ENCODE data around the gene PPP1R7. TPM values are rescaled to one million over a fixed set of nuclear protein-coding genes. Genes with fewer than 3 reads are reported as not detected.

Gene PPP1R7
- total RNA-seq, 2 donors from 2014 or later, result 89.1 to 97.8 TPM

GRCh38 chr2:241177526-241178334 lies 27.5 kb downstream of the PPP1R7 start:
- no peak for ATAC-seq (replicated peaks in 1 of 2)
- no peaks in the 10 kb centered on the region for H3K27me3 Mint-ChIP-seq (ENCODE audit: low read depth)
- no peak overlapping the region for H3K4me3 Mint-ChIP-seq
- no peak overlapping the region for H3K27ac Mint-ChIP-seq
- H3K4me1 Mint-ChIP-seq (ENCODE audit: low read depth), result peaks cover 16% of the 10 kb centered on the region
- no peaks in the 10 kb centered on the region for H3K9me3 Mint-ChIP-seq
- no peak for DNase-seq
- H3K36me3 Mint-ChIP-seq (ENCODE audit: insufficient read depth in 2 of 2), result peaks cover 5 to 10% of the 10 kb centered on the region in 2 donors

DNA sequence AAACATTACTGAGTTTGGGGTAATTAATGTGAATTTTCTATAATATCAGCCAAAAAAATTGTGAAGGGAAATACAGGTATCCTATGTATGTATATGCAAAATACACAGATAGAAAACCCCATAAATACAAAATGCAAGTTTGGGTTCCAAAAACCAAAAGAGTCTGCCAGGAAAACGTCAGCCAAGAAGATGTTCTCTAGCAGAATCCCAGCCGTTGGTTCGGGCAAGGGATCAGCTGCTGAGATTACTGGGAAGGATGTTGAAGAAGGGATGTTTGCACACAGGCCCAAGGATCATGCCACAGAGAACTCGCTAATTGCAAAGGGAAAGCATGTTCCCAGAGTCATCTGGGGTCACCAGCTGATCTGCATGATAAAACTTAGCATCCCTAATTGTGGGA lies 28.7 kb downstream of the PPP1R7 start:
- DNase-seq (no peak), ATAC-seq (replicated peaks in 1 of 2) (no peak)

GRCh38 chr2:241179899-241180298 lies 29.6 kb downstream of the PPP1R7 start:
- Mint-ChIP-seq H3K4me1 (ENCODE audit: low read depth) (peaks cover 16% of the 10 kb centered on the region), H3K36me3 (ENCODE audit: insufficient read depth in 2 of 2) (peaks cover 3 to 4% of the 10 kb centered on the region in 2 donors), H3K27ac (peak overlapping the region; percentile 58), H3K4me3 (peak overlapping the region in 1 of 2 donors; percentile 21), H3K27me3 (ENCODE audit: low read depth) (no peaks in the 10 kb centered on the region), H3K9me3 (no peaks in the 10 kb centered on the region)
- ATAC-seq (replicated peaks in 1 of 2) (peak; percentile 87 to 93), DNase-seq (peak; percentile 36 to 48)

More for the DNA sequence above, 28.7 kb downstream of the PPP1R7 start:
- no peaks in the 10 kb centered on the region for H3K9me3 Mint-ChIP-seq
- no peak overlapping the region for H3K4me3 Mint-ChIP-seq
- no peak overlapping the region for H3K27ac Mint-ChIP-seq
- peaks cover 4 to 5% of the 10 kb centered on the region in 2 donors for H3K36me3 Mint-ChIP-seq (ENCODE audit: insufficient read depth in 2 of 2)
- H3K4me1 Mint-ChIP-seq (ENCODE audit: low read depth), result peaks cover 16% of the 10 kb centered on the region
- no peaks in the 10 kb centered on the region for H3K27me3 Mint-ChIP-seq (ENCODE audit: low read depth)

GRCh38 chr2:241180495-241180894 lies 30.2 kb downstream of the PPP1R7 start:
- Mint-ChIP-seq H3K4me1 (ENCODE audit: low read depth) (peaks cover 16% of the 10 kb centered on the region), H3K4me3 (no peak overlapping the region), H3K27ac (no peak overlapping the region), H3K9me3 (no peaks in the 10 kb centered on the region), H3K27me3 (ENCODE audit: low read depth) (no peaks in the 10 kb centered on the region), H3K36me3 (ENCODE audit: insufficient read depth in 2 of 2) (no peaks in the 10 kb centered on the region)
- DNase-seq (no peak), ATAC-seq (replicated peaks in 1 of 2) (peak in 1 of 2 donors; percentile 5)

DNA sequence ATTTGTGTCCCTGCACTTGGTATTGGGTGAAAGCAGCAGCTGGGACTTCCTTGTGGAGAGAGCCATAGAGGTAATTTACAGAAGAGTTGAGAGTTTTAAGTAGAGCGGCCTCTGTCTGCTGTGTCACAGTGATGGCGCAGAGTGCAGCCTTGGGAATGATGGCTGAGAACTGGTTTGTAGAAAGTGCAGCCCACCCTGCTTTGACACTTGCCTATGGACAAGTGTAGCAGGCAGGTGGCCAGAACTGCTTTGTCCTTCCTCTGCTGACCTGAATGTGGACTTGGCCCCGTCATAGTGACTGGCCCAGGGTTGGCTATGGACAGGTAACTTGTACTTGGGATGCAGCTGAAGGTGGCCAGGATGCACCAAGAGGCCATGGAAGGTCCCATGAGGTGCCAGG lies 31.9 kb downstream of the PPP1R7 start:
- peaks cover 16% of the 10 kb centered on the region for H3K4me1 Mint-ChIP-seq (ENCODE audit: low read depth)
- no peak for DNase-seq
- H3K36me3 Mint-ChIP-seq (ENCODE audit: insufficient read depth in 2 of 2), result no peaks in the 10 kb centered on the region
- no peak for ATAC-seq (replicated peaks in 1 of 2)
- no peak overlapping the region for H3K27ac Mint-ChIP-seq
- no peak overlapping the region for H3K4me3 Mint-ChIP-seq
- no peaks in the 10 kb centered on the region for H3K27me3 Mint-ChIP-seq (ENCODE audit: low read depth)
- no peaks in the 10 kb centered on the region for H3K9me3 Mint-ChIP-seq

GRCh38 chr2:241182531-241183133 lies 32.4 kb downstream of the PPP1R7 start:
- Mint-ChIP-seq H3K4me3 (no peak overlapping the region), H3K4me1 (ENCODE audit: low read depth) (peaks cover 16% of the 10 kb centered on the region), H3K27me3 (ENCODE audit: low read depth) (no peaks in the 10 kb centered on the region), H3K27ac (no peak overlapping the region), H3K9me3 (no peaks in the 10 kb centered on the region), H3K36me3 (ENCODE audit: insufficient read depth in 2 of 2) (no peaks in the 10 kb centered on the region)
- ATAC-seq (replicated peaks in 1 of 2) (no peak), DNase-seq (no peak)

DNA sequence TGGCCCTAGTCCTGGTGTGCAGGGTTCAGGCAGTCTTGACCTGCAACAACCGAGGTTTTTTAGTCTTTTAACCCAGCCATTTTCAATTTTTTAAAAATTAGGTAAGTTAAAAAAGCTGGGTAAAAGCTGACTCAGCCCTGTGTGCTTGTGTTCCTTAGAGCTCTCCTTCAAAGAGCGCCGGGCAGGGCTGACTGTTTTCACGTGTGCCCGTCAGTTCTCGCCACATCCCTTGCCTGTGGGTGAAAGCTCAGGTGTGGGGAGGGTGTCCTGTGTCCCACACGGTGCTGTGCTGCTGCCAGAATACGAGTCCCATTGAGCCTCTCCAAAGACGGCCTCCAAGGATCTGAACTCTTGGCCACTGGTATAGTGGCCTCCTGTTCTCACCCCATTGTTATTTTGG lies 33.0 kb downstream of the PPP1R7 start:
- H3K36me3 Mint-ChIP-seq (ENCODE audit: insufficient read depth in 2 of 2), result no peaks in the 10 kb centered on the region
- peaks cover 16% of the 10 kb centered on the region for H3K4me1 Mint-ChIP-seq (ENCODE audit: low read depth)
- no peak overlapping the region for H3K27ac Mint-ChIP-seq
- DNase-seq (no peak), ATAC-seq (replicated peaks in 1 of 2) (no peak)
- H3K27me3 Mint-ChIP-seq (ENCODE audit: low read depth), result no peaks in the 10 kb centered on the region
- H3K9me3 Mint-ChIP-seq, result no peaks in the 10 kb centered on the region
- no peak overlapping the region for H3K4me3 Mint-ChIP-seq

- no peak for DNase-seq
- Mint-ChIP-seq H3K4me3 (no peak overlapping the region), H3K9me3 (no peaks in the 10 kb centered on the region), H3K27ac (no peak overlapping the region), H3K4me1 (ENCODE audit: low read depth) (peaks cover 6% of the 10 kb centered on the region), H3K27me3 (ENCODE audit: low read depth) (no peaks in the 10 kb centered on the region), H3K36me3 (ENCODE audit: insufficient read depth in 2 of 2) (no peaks in the 10 kb centered on the region)
- ATAC-seq (replicated peaks in 1 of 2), result no peak
Measured at GRCh38 chr2:241184901-241185300, 34.6 kb downstream of the PPP1R7 start.

DNA sequence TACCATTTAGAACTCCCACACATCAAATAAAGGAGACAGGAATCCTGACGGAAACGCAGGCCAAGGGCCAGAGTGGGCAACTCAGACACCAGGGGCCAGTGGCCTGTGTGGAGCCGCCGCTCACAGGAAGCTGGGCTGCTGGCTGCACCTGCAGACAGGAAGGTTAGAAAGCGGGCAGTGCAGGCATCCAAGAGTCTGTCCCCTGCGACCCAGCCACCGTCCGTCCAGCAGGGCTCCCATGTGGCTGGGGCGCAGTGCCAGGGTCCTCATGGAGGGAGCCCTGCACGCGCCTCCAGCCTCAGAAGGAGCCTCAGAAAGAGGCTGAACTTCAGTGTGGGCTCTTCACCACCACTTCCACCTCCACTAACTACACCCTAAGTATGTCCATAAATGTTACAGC lies 35.7 kb downstream of the PPP1R7 start:
- Mint-ChIP-seq H3K4me3 (no peak overlapping the region), H3K36me3 (ENCODE audit: insufficient read depth in 2 of 2) (no peaks in the 10 kb centered on the region), H3K27me3 (ENCODE audit: low read depth) (no peaks in the 10 kb centered on the region), H3K4me1 (ENCODE audit: low read depth) (no peaks in the 10 kb centered on the region), H3K27ac (no peak overlapping the region), H3K9me3 (no peaks in the 10 kb centered on the region)
- ATAC-seq (replicated peaks in 1 of 2), result no peak
- no peak for DNase-seq

DNA sequence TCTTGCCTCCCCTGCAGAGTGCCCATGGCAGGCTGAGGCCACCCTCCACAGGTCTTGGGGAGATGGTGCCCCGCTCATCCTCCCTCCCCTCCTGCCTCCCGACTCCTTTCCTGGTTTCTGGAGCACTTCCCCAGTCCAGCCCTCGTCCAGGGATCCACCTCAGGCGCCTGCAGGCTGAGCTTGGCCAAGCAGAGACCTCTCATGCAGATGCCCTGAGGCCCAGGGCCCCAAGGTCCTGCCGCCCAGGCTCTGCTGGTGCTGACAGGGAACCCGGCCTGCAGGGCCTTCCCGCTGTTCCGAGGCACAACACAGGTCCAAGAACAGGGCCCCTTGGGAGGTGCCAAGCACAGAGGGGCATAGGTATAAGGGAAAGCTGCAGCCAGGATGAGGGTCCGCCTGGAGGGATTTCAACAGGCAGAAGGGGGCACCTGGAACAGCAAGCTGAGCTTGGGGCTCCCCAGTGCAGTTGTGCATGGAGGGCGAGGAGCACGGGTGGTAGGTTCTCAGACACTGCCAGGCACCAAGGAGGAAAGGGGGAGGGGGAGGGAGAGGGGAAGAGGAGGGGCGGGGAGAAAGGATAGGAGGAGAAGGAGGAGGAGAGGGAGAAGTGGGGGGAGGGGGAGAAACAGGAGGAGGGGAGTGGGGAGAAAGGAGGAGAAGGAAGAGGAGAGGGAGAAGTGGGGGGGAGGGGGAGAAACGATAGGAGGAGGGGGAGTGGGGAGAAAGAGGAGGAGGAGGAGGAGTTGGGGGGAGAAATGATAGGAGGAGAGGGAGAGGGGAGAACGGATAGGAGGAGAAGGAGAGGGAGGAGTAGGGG lies 37.0 kb downstream of the PPP1R7 start:
- Mint-ChIP-seq H3K9me3 (no peaks in the 10 kb centered on the region), H3K4me1 (ENCODE audit: low read depth) (no peaks in the 10 kb centered on the region), H3K27me3 (ENCODE audit: low read depth) (no peaks in the 10 kb centered on the region), H3K27ac (no peak overlapping the region), H3K4me3 (no peak overlapping the region), H3K36me3 (ENCODE audit: insufficient read depth in 2 of 2) (no peaks in the 10 kb centered on the region)
- DNase-seq (no peak), ATAC-seq (replicated peaks in 1 of 2) (no peak)

DNA sequence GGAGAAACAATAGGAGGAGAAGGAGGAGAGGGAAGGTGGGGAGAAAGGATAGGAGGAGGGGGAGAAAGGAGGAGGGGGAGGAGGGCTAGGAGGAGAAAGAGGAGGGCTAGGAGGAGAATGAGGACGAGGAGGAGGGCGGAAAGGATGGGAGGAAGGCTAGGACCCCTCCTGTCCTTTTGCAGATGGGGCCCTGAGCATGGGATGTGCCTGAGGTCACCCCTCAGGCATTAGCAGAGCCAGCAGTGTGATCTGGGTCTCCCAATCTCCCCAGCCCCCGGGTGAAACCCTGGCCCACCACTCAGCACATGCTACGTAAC lies 37.6 kb downstream of the PPP1R7 start:
- ATAC-seq (replicated peaks in 1 of 2) (no peak), DNase-seq (no peak)
- H3K27me3 Mint-ChIP-seq (ENCODE audit: low read depth), result no peaks in the 10 kb centered on the region
- H3K27ac Mint-ChIP-seq, result no peak overlapping the region
- no peak overlapping the region for H3K4me3 Mint-ChIP-seq
- no peaks in the 10 kb centered on the region for H3K4me1 Mint-ChIP-seq (ENCODE audit: low read depth)
- no peaks in the 10 kb centered on the region for H3K9me3 Mint-ChIP-seq
- no peaks in the 10 kb centered on the region for H3K36me3 Mint-ChIP-seq (ENCODE audit: insufficient read depth in 2 of 2)

- H3K4me1 Mint-ChIP-seq (ENCODE audit: low read depth), result no peaks in the 10 kb centered on the region
- no peaks in the 10 kb centered on the region for H3K9me3 Mint-ChIP-seq
- ATAC-seq (replicated peaks in 1 of 2) (no peak), DNase-seq (no peak)
- no peak within 1 kb of the TSS for H3K4me3 Mint-ChIP-seq
- no peaks in the 10 kb centered on the region for H3K27me3 Mint-ChIP-seq (ENCODE audit: low read depth)
- no peak within 1 kb of the TSS for H3K27ac Mint-ChIP-seq
- H3K36me3 Mint-ChIP-seq (ENCODE audit: insufficient read depth in 2 of 2), result no peaks in the 10 kb centered on the region
Measured at GRCh38 chr2:241188361-241189092, 38.3 kb downstream of the PPP1R7 start, which contains the start of gene ANO7. TSS of gene ANO7 (plus strand) at chr2:241188677. CDS start at chr2:241190064, 1,387 bp downstream.
